ENCODE data around the gene ARAF. TPM values are rescaled to one million over a fixed set of nuclear protein-coding genes. Genes with fewer than 3 reads are reported as not detected.
A peak's percentile ranks its signal among the peaks of the same experiment; 100 is the strongest.

Gene ARAF
- total and polyA plus RNA-seq, 2 of the 8 experiments (the other 6 are each of a cell fraction or from before 2014, with no cell fraction given): 39.0 to 45.2 TPM

DNA sequence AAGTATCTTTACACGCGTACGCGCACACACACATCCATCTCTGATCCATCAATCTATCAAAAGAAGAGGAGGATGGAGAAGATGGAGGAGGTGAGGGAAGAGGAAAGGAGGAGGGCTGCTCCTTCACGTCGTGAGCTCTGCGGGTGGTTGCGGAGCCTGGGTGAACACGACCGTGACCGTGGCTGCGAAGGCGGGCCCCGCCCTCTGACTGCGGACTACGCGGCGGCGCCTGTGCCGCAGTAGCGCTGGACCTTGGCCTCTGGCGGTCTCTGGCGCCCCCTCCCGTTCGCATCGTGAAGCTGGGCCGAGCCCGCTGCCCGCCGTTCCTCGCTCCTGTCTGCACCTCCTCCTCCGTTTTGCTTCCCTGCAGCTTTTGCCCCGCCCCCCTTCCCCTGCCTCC lies 37.7 kb upstream of the ARAF start (continued):
- TF ChIP-seq SIN3A (conservative IDR thresholded peaks at IDR 0.05 in 1 of 2, IDR thresholded peaks at IDR 0.05 in 1 of 2; ENCODE audit: low read depth in 1 of 2, low read length in 2 of 2) (0 out of 4 replicates have a peak, but pooled peaks of 1 of the 2 experiments have one; percentile 18), EGR1 (IDR thresholded peaks at IDR 0.05; ENCODE audit: borderline replicate concordance, low read depth, low read length) (no peak), RNF2 (IDR thresholded peaks at IDR 0.05; ENCODE audit: borderline replicate concordance, low read depth, low read length, missing control alignments, poor library complexity, severe bottlenecking) (no peak), E2F6 (IDR thresholded peaks at IDR 0.05) (no peak), SP1 (IDR thresholded peaks at IDR 0.05; ENCODE audit: low read depth, low read length) (no peak), HDAC2 (IDR thresholded peaks at IDR 0.05; ENCODE audit: borderline replicate concordance in 1 of 2, low read depth in 2 of 2, low read length in 2 of 2) (no peak), EZH2 (IDR thresholded peaks at IDR 0.05; ENCODE audit: low read depth, low read length, severe bottlenecking) (no peak)

Measured in H1 (cell line).